ENCODE measurements around the gene OR1S2.
"Not testable (repeated sequence)": the region's sequence is repeated elsewhere in the genome, so short reads cannot be mapped to it uniquely, and the experiment has no call there.

Gene OR1S2, protein sequence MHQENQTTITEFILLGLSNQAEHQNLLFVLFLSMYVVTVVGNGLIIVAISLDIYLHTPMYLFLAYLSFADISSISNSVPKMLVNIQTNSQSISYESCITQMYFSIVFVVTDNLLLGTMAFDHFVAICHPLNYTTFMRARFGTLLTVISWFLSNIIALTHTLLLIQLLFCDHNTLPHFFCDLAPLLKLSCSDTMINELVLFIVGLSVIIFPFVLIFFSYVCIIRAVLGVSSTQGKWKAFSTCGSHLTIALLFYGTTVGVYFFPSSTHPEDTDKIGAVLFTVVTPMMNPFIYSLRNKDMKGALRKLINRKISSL

DNA sequence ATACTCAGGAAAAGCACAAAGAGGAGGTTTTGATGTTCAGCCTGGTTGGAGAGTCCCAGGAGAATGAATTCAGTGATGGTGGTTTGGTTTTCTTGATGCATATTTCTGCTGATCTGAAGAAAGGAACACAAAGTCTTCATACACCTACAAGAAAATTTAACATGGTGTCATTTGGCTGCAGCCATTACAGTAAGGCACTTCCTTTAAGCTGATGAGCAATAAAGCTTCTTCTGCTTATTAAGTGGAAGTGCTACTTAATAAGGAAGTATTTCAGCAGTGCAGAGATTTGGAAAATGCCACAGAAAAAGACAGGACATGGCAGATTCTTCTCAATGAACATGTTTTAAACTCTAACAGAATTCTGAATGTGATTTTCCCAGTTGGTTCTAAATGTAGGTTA, at the start of gene OR1S2:
OR1S2 (minus strand) TSS at position 101 of the 400 bp plus-strand sequence; CDS start at position 101, 0 bp downstream.
- DNase-seq, result no peak

DNA sequence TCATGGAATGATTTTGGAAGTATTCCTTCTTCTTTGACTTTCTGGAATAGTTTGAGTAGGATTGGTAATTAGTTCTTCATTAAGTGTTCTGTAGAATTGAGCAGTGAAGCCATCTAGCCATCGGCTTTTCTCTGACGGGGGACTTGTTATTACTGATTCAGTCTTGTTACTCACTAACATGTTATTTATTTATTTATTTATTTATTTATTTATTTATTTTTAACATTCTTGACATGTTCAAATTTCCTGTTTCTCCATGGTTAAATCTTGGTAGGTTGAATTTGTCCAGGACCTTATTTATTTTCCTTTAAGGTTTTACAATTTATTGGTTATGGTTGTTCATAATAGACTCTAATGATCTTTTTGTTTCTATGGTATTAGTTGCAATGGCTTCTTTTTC, 40.0 kb upstream of the OR1S2 start:
- DNase-seq, result no peak

- DNase-seq, result no peak
Observed at GRCh38 chr11:58227956-58228615, 24.1 kb upstream of the OR1S2 start.

- DNase-seq, result no peak
Observed at GRCh38 chr11:58222721-58223120, 18.8 kb upstream of the OR1S2 start.

DNA sequence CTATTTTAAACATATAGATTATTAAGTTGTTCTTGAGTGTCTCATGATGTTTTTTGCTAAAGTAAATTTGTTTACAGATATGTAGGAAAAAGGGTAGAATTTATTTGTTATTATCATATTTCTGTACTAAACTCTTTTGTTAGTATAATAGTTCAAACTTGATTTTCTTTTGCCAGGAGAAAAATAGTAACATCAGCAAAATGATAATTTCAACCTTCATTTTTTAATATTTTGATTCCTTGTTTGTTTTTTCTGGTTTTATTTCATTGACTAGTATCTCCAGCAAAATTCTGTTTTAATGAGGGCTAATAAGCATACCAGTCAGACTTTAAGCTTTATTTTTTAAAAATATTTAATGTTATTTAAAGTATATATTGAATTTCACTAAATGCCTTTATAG, 12.5 kb upstream of the OR1S2 start:
- no peak for DNase-seq

GRCh38 chr11:58212420-58212819, 8.5 kb upstream of the OR1S2 start, which contains the start of gene OR1S1:
OR1S1 (plus strand) TSS chr11:58212720.
- DNase-seq, result not testable (repeated sequence)

DNA sequence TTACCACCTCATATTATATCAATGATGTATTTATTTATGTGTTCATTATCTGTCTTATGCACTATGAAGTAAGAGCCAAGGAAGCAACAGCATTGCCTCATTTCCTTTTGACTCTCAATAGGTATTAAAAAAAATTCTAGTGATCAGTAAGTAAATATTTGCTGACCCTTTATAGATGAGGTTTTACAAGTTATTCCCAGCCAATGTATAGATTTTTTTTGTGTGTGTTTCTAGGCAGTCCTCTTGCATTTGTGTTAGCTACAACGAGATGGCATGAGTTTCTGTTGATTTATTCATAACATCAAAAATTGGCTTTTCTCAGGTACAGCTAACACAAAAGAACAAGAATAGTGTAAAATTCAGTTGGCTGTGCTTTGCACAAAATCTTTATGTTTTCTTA, 4.7 kb downstream of the OR1S2 start:
- DNase-seq, result no peak

- DNase-seq, result no peak
Observed at GRCh38 chr11:58195939-58196338, 8.0 kb downstream of the OR1S2 start.

DNA sequence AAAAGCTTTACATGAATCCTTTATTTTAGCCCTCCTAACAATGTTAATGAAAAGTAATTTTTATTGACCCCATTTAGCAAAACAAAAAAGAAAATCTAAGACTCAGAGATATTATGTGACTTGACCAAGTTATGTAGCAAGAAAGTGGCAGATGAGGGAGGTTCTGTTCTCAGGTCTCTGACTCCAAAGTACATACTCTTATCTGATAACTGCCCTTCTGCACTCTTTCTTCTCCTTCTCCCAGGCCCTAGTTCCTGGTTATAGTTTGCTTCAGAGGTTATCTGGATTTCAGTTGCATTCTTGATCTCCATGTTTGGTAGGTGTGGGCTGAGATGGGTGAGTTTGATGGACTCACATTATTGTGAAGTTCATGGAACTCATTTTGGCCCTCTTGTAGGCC, 10.6 kb downstream of the OR1S2 start:
- no peak for DNase-seq

- no peak for DNase-seq
Observed at GRCh38 chr11:58192229-58192628, 11.7 kb downstream of the OR1S2 start.

DNA sequence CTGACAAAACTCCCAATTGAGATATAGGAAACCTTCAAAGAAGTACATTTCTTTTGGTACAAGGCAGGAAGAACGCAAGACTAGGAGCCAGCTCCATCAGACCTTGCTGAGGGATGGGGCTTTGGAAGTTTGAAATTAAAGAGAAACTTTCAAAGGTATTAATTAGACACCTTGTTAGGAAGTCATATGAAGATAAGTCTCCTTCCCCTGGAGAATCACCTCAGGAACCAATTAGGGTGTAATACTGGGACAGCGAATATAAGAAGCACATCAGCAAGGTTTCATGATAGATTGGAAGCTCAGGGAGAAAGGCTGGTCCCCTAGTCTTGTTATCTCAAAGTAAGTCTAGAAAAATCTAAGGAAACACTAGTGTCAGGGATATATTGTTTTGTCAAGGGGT, 15.2 kb downstream of the OR1S2 start, which contains the start of gene OR9Q2:
OR9Q2 (plus strand) TSS at position 301 of the 400 bp plus-strand sequence. CDS start 1,421 bp downstream, outside the sequence.
- DNase-seq, result no peak

DNA sequence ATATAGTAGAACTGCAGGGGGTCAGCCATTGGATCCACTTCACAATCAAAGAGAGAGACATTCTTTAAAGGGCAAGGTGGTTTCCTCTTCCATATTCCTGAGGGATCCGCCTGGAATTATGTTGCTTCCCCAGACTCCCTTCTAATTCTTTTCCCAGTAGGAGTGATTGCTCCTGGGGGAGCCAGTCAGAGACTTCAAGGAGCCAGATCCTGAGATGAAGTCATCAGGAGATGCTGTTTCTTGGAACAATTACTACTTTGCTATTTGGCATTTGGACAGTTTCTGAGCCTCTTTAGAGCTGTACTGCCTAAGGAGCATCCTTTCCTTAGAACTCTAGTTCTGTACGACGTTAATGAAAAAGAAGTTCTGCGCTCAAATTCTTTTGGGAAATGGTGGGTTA, 17.0 kb downstream of the OR1S2 start:
- DNase-seq, result no peak

DNA sequence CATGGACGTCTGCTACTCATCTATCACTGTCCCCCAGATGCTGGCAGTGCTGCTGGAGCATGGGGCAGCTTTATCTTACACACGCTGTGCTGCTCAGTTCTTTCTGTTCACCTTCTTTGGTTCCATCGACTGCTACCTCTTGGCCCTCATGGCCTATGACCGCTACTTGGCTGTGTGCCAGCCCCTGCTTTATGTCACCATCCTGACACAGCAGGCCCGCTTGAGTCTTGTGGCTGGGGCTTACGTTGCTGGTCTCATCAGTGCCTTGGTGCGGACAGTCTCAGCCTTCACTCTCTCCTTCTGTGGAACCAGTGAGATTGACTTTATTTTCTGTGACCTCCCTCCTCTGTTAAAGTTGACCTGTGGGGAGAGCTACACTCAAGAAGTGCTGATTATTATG, 24.3 kb downstream of the OR1S2 start:
- no peak for DNase-seq

- no peak for DNase-seq
Observed at GRCh38 chr11:58178444-58178843, 25.5 kb downstream of the OR1S2 start.

- no peak for DNase-seq
Observed at GRCh38 chr11:58177409-58178054, 26.4 kb downstream of the OR1S2 start.

DNA sequence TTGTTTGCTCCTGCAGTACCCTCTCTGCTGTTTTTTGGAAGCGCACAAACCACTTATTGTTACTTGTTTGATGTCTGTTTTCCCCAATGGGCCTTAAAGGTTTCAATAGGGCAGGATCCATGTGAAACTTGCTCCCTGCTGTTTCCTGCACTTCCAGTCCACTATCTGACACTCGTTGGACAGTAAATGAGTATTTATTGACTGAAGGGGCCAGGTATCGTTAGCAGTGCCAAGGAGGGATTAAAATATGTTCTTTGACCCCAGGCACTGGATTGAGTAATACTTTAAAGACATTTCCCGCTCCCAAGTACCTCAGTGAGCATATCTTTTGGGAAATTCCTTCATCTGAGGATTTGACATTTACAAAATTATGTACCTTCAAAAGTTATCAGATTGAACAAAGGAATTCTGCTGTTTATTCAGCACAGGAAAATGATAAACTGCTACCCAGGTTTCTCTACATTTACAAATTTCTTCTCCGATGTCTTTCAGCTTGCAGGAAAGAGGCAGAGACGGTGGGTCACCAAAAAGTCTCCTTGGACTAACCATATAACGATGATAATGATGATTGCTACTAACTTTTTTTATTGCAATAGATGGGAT, 38.3 kb downstream of the OR1S2 start:
- DNase-seq, result no peak

DNA sequence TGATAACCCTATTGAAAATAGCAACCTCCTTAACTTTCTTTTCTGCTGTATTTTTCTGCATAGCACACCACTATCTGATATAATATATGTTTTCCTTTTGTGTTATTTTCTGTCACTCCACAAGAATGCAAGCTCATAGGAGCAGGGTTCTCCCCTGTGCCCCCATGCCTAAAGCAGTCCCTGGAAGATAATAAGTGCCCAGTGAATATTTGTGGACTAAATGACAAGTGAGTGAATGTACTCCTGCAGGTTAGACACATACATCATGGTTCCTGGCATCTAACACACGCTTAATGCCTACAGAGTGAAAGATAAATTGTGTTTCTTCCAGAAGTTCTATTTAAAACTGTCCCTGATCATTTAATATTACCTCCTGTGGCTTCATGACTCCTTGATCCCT, 39.0 kb downstream of the OR1S2 start:
- DNase-seq, result no peak

DNA sequence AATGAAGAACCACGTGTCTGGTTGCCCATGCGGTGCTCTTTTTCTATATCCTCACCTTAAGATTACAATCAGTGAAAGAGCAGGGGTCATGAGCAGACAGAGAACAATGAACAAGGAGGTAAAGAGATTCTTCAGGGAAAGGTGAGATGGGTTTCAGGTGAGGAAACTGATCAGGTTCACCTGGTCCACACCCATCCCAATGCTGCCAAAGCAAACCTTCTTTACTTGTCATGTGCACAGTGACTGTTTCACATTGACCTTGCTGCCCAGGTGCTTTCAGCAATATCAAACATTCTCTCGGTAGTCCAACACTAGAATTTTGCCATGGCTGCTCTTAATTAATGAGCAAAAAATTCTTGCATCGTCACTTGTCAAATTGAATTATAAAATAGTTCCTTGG, 39.6 kb downstream of the OR1S2 start:
- no peak for DNase-seq
